Mucosa of stomach (tissue), 1 donor: ENCODE results near the gene CCNG1.

Experiments
- H3K27me3 ChIP-seq: one replicate; pipeline ENCODE4 v1.7.0; 2013; ENCODE audit warnings: mild to moderate bottlenecking, low read length; ENCODE audit not compliant: control insufficient read depth, insufficient read depth
- H3K36me3 ChIP-seq: one replicate; pipeline ENCODE4 v1.7.0; 2013; ENCODE audit warnings: low read length; ENCODE audit not compliant: control insufficient read depth, insufficient read depth
- H3K4me1 ChIP-seq: one replicate; pipeline ENCODE4 v1.7.0; 2013; ENCODE audit warnings: mild to moderate bottlenecking, low read length; ENCODE audit not compliant: control insufficient read depth, insufficient read depth
- H3K4me3 ChIP-seq: one replicate; pipeline ENCODE4 v1.7.0; 2013; ENCODE audit warnings: low read length
- H3K9ac ChIP-seq: one replicate; pipeline ENCODE4 v1.7.0; 2013; ENCODE audit warnings: mild to moderate bottlenecking, low read length, moderate library complexity
- H3K9me3 ChIP-seq: one replicate; pipeline ENCODE4 v1.7.0; 2013; ENCODE audit warnings: mild to moderate bottlenecking, low read length, moderate library complexity; ENCODE audit not compliant: control insufficient read depth
- donor health status: Pancreatic carcinoma.

CCNG1 gene

GRCh38 chr5:163463063-163463435 is 25.7 kb downstream of the CCNG1 start:
- H3K36me3 ChIP-seq = no peaks in the 10 kb centered on the region
- no peaks in the 10 kb centered on the region for H3K27me3 ChIP-seq
- H3K4me3 ChIP-seq = no peak overlapping the region
- no peak overlapping the region for H3K9ac ChIP-seq
- peaks cover 4% of the 10 kb centered on the region for H3K4me1 ChIP-seq
- H3K9me3 ChIP-seq = no peaks in the 10 kb centered on the region

- H3K36me3 ChIP-seq = no peaks in the 10 kb centered on the region
- H3K27me3 ChIP-seq = no peaks in the 10 kb centered on the region
- H3K9ac ChIP-seq = no peak overlapping the region
- no peak overlapping the region for H3K4me3 ChIP-seq
- no peaks in the 10 kb centered on the region for H3K4me1 ChIP-seq
- no peaks in the 10 kb centered on the region for H3K9me3 ChIP-seq
Measured at GRCh38 chr5:163467682-163468081, 30.3 kb downstream of the CCNG1 start.

GRCh38 chr5:163473635-163474243 is 36.3 kb downstream of the CCNG1 start:
- Histone ChIP-seq H3K4me1 (no peaks in the 10 kb centered on the region), H3K9me3 (no peaks in the 10 kb centered on the region), H3K9ac (no peak overlapping the region), H3K4me3 (no peak overlapping the region), H3K36me3 (no peaks in the 10 kb centered on the region), H3K27me3 (no peaks in the 10 kb centered on the region)

- Histone ChIP-seq H3K9me3 (no peaks in the 10 kb centered on the region), H3K4me1 (no peaks in the 10 kb centered on the region), H3K4me3 (no peak overlapping the region), H3K36me3 (no peaks in the 10 kb centered on the region), H3K27me3 (no peaks in the 10 kb centered on the region), H3K9ac (no peak overlapping the region)
Measured at GRCh38 chr5:163475411-163475810, 38.0 kb downstream of the CCNG1 start.

GRCh38 chr5:163478126-163478981 is 41.0 kb downstream of the CCNG1 start:
- H3K36me3 ChIP-seq = no peaks in the 10 kb centered on the region
- no peaks in the 10 kb centered on the region for H3K4me1 ChIP-seq
- H3K27me3 ChIP-seq = no peaks in the 10 kb centered on the region
- no peak overlapping the region for H3K9ac ChIP-seq
- H3K4me3 ChIP-seq = no peak overlapping the region
- no peaks in the 10 kb centered on the region for H3K9me3 ChIP-seq

- no peaks in the 10 kb centered on the region for H3K9me3 ChIP-seq
- H3K4me3 ChIP-seq = no peak overlapping the region
- no peaks in the 10 kb centered on the region for H3K27me3 ChIP-seq
- no peaks in the 10 kb centered on the region for H3K4me1 ChIP-seq
- no peak overlapping the region for H3K9ac ChIP-seq
- no peaks in the 10 kb centered on the region for H3K36me3 ChIP-seq
Measured at GRCh38 chr5:163478982-163479271, 41.5 kb downstream of the CCNG1 start.

- Histone ChIP-seq H3K27me3 (no peaks in the 10 kb centered on the region), H3K36me3 (no peaks in the 10 kb centered on the region), H3K9me3 (no peaks in the 10 kb centered on the region), H3K9ac (no peak overlapping the region), H3K4me1 (no peaks in the 10 kb centered on the region), H3K4me3 (no peak overlapping the region)
Measured at GRCh38 chr5:163489055-163489744, 51.8 kb downstream of the CCNG1 start.

GRCh38 chr5:163489745-163490075 is 52.3 kb downstream of the CCNG1 start:
- no peaks in the 10 kb centered on the region for H3K36me3 ChIP-seq
- H3K9ac ChIP-seq = no peak overlapping the region
- no peaks in the 10 kb centered on the region for H3K4me1 ChIP-seq
- H3K4me3 ChIP-seq = no peak overlapping the region
- no peaks in the 10 kb centered on the region for H3K27me3 ChIP-seq
- no peaks in the 10 kb centered on the region for H3K9me3 ChIP-seq
